NCI-H1436 (cell line): Measurements from ENCODE around the gene DDX39B.
"Not testable (repeated sequence)": the region's sequence is repeated elsewhere in the genome, so short reads cannot be mapped to it uniquely, and the experiment has no call there.

Experiments used
- DNase-seq: peaks from one replicate; lab custom pipeline; 2025; lab: John Stamatoyannopoulos, UW

The DDX39B gene

GRCh38 chr6:31541658-31542521, at the start of gene DDX39B:
Gene DDX39B, minus strand, starts transcription at chr6:31542003. Its CDS starts 1,471 bp downstream, at chr6:31540532.
- DNase-seq = peak; percentile 97

- not testable (repeated sequence) for DNase-seq
Measured at GRCh38 chr6:31590691-31591090, 48.9 kb upstream of the DDX39B start.

DNA sequence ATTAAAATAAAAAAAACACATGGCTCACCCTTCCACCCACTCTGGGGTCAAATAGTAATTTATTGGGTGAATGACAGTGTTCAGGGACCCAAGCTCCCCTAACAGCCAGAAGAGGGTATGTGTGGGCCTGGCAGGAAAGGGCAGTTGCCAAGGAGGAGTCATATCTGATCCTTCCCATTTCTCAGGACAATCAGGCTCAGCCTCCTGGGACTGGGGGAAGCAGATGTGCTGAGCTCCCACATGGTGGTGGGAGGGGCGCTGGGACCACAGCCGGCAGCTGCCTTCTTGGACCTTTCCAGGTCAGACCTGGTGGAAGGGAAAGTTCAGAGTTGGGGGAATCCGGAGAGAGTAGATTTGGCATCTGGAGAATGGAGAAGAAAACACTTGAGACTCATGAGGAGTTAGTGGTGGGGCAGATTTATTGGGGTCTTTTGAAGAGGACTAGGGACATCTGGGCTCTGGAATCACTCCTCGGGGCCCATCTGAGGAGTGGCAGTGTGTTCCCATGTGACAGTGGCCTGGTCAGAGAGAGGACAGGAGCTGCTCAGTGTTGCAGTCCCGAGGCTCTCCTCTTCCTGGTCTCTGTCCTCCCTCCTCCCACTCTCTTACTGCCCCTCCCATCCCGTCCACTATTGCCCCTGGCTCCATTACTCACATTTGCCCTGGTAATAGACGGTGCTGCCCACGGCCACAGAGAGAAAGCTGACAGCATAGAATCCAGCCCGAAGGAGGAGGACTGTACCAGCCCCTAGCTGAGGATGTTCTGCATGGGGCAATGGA, 47.3 kb upstream of the DDX39B start:
- DNase-seq = no peak

DNA sequence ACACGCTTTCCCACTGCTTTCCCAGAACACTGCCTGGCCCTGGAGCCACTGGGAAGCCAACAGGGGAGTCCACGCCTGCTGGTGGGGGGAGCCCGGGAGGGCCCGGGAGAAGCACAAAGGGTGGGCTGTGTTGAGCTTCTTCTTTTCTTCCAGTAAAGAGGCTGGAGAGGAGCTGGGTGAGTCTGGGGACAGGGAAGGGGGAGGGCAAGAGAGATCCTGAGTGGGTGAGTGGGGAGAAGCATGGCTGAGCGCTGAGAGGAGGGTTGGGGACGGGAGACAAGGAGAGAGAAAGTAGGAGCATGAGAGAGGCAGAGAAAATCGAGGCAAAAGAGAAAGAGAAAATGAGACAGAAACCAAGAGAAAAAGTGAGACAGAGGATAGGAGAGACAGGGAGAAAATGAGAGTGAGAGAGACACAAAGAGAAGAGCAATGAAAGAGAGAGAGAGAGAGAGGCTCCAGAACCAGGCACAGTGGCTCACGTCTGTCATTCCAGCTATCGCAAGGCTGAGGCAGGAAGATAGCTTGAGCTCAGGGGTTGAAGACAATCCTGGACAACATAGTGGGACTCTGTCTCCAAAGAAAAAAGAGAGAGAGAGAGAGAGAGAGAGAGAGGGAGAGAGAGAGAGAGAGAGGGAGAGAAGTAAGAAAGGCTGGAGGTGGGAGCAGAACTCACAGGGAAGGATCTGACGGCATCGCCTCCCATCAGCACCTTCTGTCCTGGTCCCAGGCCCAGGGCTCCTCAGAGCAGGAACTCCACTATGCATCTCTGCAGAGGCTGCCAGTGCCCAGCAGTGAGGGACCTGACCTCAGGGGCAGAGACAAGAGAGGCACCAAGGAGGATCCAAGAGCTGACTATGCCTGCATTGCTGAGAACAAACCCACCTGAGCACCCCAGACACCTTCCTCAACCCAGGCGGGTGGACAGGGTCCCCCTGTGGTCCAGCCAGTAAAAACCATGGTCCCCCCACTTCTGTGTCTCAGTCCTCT, 46.3 kb upstream of the DDX39B start:
- DNase-seq = no peak

DNA sequence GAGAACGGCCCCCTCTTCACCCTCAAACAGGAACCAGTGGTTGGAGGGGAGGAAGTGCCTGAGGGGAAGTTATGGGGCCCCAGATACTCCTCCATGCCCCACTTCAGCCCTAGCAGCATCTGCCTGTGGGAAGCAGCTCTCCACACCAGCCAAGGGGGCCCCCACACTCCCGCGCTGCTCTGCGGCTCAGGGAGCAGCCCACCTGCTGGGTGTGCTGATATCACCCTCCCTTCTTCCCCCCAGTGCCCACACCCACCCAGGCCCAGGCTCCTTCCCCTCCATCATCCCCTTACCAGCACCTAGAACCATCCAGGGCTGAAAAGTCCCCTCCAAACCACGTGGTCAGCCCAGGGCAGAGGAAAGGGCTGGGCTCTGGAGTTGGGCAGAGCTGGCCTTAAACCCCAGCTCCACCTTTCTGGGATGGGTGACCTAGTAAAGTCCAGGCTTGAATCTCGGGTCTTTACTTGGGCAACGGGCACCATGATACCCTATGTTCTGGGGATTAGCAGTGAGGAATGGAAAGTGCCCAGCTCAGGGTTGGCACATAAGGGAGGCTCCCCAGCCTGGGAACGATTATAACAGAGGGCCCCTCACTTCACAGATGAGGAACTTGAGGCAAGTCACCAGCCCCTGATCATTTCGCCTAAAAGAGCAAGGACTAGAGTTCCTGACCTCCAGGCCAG, 44.9 kb upstream of the DDX39B start:
- no peak for DNase-seq

DNA sequence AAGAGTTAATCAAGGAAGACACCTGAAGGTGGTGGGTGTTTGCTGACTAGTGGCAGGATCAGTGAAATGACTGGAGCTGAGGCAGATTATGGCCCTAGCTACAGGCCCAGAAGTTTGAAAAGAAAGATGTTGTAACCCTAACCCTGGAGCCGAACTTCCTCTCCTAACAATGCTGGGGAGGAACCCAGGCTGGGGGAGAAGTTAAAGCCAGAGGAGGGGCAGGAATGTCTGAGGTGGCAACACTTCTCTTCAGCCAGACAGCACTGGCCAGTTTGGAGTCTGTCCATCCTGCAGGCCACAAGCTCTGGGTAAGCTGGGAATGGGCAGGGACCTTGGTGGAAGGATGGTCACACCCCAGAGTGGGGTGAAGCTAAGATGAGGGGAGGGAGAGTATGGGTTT, 44.2 kb upstream of the DDX39B start, which contains the start of gene LST1:
Gene LST1 (plus strand): TSS at position 270 of the 400 bp plus-strand sequence. CDS start 1,023 bp downstream, outside the sequence.
- DNase-seq = no peak

GRCh38 chr6:31585491-31585890, 43.7 kb upstream of the DDX39B start:
- no peak for DNase-seq

DNA sequence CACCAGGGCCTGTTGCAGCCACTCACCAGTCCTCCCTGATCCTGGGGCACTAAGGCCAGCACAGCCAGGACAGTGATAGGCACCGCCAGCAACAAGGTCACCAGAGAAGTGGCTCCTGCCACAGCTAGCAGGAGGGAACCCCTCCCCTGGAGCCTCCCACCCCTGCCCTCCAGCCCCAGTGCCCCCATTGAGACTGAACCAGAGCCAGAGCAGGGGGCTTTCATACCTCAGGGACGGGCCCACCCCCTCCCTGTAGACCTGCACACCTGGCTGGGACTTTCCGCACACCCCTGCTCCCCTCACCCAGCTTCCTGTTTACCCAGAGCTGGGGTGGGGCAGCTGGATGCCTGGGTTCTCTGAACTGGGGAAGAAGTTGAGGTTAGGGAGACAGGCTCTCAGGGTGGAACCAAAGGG, 40.4 kb upstream of the DDX39B start, which contains the start of gene LTB:
Gene LTB (minus strand): TSS at position 195 of the 414 bp plus-strand sequence. CDS start 7 bp downstream, at position 188.
- no peak for DNase-seq

DNA sequence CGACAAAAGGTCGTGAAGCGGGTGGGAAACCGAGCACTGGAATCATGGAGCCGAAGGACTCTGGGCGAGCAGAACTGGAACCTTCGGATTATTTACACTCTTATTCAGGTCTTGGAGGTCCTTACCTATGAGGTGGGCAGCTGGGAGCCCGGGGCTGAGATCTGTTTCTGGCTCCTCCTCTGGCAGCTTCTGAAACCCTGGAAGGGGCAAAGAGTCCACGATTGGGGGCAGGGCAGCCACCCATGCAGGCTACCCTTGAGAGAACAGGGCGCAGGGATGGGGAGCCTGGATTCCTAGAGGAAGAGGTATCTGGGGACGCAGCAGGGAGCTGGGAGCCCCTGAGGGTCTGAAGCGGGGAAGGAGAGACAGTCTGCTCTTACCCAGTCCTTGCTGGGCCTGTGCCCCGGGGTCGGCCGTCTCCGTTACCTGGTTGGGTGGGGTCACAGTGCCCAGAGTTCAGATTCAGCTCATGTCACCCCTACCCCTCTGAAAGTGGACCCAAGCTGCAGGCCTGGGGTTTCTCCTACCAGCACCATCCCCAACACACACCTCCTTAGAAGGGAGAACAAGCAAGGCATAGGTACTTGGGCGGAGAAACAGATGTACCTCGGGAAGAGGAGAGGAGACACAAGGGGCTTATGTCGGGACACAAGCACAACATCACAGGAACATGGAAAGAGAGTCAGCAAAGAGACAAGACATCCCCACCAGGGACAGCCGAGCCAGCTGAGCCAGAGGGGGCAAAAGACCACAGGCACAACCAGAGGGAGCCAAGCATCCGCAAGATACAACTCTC, 39.8 kb upstream of the DDX39B start:
- DNase-seq = no peak

DNA sequence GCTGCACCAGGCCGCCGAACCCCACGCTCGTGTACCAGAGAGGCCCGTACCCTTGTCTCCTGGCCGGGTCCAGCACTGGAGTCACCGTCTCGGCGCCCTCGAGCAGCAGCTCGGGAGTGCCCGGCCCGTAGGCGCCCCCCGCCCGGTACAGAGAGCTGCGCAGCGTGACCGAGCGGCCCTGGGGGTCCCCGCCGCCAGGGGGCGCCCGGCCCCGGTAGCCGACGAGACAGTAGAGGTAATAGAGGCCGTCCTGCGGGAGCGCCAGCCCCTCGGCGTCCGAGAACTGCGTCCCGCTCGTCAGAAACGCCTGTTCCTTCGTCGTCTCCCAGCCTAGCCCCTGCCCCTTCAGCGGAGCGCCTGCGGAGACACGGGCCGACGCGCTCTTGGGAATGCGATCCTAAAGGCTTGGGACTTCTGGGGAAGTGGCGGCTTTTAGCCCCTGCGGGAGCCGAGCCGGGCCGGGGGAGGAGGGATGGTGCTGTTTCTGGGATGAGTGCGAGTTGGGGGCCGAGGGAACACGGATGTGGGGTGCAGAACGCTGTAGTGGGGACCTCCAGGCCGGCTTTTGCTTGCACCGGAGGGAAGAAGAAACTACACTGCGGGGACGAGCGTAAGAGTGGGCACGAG, 39.1 kb upstream of the DDX39B start:
- peak; percentile 62 for DNase-seq

- no peak for DNase-seq
Measured at GRCh38 chr6:31580438-31580740, 38.6 kb upstream of the DDX39B start.

DNA sequence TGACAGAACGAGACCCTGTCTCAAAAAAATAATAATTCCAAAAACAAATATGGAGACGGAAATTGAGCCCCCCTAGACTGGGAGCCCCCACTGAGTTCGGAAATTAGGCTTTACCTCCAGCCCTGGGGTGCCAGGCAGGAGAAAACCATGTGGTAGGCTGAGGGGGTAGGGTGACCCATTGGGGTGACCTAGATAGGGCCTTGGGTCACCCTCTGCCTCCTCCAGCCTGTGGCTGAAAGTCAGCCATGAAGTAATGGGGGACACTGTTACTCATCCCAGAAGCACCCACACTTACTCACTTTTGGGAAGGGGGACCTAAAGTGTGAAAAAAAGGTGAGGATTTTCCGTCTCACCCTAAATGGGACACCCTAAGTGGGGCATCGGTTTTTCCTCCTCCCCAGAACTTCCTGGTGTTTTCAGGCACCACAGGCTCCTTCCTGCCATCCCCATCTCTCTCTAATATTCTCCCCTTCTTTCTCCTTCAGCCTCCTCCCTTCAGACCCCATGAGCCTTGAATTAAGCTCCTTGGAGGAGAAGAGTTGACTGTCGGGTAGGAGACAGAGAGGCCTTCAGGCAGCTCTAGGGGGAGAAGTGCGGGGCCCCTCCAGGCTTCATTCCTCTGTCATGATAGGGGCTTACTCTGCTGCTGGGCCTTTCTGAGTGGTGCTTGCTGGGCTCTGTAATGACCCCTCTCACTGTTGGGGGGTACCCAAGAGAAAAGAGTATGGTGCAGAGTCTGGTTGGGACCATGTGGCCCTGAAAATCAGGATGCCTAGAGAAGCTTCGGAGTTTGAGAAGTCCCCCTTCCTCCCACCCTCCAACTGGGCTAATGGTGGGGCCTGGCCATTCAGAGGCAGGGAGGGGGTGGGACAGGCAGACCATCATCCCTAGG, 38.0 kb upstream of the DDX39B start:
- no peak for DNase-seq

DNA sequence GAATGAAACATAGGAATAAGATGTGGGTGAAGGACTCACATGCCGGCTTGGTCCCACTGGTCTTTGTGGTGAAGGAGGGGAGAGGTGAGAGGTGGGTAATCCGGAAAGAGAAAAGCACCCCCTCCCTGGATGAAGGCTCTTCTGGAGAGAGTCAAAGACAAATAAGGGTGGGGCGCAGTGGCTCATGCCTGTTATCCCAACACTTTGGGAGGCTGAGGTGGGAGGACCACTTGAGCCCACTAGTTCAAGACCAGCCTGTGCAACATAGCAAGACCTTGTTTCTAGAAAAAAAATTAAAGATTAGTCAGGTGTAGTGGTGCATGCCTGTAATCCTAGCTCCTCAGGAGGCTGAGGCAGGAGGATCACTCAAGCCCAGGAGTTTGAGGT, 37.3 kb upstream of the DDX39B start:
- DNase-seq = no peak

GRCh38 chr6:31578184-31579118, 36.6 kb upstream of the DDX39B start:
- DNase-seq = no peak

DNA sequence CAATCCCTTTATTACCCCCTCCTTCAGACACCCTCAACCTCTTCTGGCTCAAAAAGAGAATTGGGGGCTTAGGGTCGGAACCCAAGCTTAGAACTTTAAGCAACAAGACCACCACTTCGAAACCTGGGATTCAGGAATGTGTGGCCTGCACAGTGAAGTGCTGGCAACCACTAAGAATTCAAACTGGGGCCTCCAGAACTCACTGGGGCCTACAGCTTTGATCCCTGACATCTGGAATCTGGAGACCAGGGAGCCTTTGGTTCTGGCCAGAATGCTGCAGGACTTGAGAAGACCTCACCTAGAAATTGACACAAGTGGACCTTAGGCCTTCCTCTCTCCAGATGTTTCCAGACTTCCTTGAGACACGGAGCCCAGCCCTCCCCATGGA, 35.8 kb upstream of the DDX39B start:
- no peak for DNase-seq

DNA sequence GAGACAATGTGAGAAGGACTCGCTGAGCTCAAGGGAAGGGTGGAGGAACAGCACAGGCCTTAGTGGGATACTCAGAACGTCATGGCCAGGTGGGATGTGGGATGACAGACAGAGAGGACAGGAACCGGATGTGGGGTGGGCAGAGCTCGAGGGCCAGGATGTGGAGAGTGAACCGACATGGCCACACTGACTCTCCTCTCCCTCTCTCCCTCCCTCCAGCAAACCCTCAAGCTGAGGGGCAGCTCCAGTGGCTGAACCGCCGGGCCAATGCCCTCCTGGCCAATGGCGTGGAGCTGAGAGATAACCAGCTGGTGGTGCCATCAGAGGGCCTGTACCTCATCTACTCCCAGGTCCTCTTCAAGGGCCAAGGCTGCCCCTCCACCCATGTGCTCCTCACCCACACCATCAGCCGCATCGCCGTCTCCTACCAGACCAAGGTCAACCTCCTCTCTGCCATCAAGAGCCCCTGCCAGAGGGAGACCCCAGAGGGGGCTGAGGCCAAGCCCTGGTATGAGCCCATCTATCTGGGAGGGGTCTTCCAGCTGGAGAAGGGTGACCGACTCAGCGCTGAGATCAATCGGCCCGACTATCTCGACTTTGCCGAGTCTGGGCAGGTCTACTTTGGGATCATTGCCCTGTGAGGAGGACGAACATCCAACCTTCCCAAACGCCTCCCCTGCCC, 35.2 kb upstream of the DDX39B start:
- DNase-seq = no peak
